HG03025 (cell line): ENCODE results near the gene SEMA3E.
"Not testable (repeated sequence)": the region's sequence is repeated elsewhere in the genome, so short reads cannot be mapped to it uniquely, and the experiment has no call there.

Source experiments
- ATAC-seq: cut with Tn5 transposase; IDR thresholded peaks from one replicate; pipeline ENCODE4 v1.9.1; 2021; ENCODE audit warnings: mild to moderate bottlenecking, moderate library complexity; ENCODE audit not compliant: unreplicated experiment, low FRiP score

Gene SEMA3E

DNA sequence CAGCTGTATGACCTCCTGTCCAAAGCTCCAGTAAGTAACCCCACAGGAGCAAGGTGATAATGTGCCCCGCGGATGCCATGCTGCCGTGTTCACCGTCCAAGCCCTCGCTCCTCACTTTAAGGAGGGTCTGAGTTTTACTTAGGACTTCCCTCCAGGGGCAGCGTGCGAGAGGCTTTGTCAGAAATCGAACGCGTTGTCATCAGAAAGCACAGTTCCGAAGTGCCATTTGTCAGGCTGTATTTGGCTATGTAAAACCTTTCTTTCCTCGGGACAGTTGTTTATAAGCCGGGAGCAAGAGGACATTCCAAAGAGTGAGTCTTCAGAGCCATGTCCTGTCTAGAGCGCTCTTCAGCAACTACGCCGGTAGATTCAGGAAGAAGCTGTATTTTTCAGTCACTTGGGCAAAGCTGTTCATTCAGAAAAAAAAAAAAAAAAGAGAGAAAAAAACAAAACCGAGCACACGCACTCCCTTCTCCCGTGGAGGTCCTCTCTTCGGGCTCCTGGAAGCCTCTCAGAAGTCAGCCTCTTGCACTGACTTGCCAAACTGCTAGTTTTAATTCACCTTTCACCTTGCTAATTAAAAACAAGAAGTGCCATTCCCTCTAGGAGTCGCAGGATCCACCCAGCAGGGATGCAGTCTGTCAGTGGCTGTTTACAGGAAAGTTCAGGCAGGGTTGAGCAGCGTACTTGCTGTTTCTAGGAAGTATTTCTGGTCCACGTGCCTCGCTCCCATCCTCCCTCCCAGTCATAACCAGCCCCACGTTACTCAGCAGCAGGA is at the start of gene SEMA3E:
Gene SEMA3E (minus strand): TSS at position 676 of the 778 bp plus-strand sequence.
- no peak for ATAC-seq

DNA sequence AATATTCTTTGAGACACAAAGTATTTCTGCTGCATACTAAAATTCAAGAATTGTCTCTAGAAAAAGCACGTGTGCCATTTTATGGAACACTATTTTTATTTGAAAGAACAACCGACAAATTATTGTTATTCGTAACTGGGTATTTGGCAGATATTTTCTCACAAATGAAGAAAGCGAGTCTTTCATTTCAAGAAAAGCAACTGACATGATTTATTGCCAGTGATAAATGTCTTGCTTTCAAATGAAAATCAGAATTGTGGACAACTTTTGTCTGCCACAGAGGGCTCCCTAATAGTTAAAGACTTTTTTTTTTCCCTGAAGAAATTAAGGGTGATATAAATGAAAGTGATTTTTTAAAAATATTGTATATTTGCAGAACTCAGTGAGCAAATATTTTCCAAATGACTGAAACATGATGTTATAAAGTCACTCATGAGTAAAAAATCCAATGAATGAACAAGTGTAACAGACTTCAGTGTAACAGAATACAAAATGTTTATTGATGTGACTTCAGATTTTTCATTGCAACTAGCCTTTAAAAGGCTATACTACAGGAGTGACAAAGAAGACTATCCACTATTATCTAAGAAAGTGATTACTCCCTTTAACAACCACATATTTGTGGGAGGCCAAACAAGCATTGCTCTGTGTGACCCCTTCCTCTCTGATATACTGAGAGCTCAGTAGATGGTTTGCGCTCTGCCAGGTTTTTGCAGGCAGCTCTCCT is 49.0 kb upstream of the SEMA3E start:
- ATAC-seq = no peak

- ATAC-seq = no peak
These were observed 47.2 kb upstream of the SEMA3E start for GRCh38 chr7:83696101-83696500.

DNA sequence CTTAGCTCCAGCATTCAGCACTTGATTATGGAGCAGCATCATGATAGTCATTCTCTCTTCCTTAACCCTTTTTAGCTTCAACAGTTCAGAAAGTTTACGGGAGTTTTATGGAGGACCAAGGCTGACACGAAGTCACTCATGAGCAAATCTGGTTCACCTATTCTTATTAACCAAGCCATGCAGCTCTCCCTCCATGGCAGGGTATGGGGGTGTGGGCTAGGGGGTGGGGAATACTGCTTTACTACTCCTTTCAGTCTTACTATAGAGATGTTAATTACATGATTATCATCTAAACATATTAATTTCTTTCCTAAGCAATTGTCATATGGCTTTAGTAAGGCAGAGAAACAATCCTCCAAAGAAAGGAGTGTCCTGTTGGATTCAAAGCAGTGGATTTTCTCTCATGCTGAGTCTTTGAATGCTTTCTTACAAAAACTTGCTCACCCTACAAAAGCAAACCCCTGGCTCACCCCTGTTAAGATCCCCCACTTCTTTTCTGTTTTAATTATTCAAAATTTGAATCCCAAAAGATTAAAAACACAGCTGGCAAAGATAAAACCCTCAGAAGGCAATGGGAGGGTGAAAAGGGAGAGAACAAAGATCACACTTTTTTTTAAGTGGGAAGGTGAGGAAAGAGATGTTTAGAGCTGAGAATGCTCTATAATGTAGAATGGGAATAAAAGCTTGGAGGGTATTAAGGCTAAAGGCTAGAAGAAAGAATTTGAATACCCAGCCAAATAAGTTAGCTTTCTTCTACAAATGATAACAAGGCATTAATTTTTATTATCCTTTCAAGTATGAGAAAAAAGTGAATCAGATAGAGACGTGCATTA is 46.4 kb upstream of the SEMA3E start:
- no peak for ATAC-seq

- ATAC-seq = no peak
These were observed 44.3 kb upstream of the SEMA3E start for GRCh38 chr7:83693256-83693655.

- no peak for ATAC-seq
These were observed 42.2 kb upstream of the SEMA3E start for GRCh38 chr7:83691095-83691494.

- no peak for ATAC-seq
These were observed 40.9 kb upstream of the SEMA3E start for GRCh38 chr7:83689855-83690254.

DNA sequence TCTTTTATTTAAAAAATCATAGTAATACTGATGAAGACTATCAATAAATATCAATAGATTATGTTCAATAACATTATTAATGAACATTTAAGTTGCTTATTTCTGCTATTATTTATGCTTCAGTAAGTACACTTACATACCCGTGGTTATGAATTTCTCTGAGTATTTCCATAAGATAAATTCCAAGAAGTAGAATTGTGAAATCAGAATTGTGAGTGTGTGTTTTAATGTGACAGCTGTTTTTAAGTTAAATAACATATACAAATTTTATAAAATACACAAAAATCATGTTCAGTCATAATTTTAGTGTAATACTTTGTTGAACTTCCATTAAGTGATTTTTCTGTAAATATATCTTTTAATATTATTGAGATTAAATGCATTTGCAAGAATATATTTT is 37.5 kb upstream of the SEMA3E start:
- ATAC-seq = no peak

DNA sequence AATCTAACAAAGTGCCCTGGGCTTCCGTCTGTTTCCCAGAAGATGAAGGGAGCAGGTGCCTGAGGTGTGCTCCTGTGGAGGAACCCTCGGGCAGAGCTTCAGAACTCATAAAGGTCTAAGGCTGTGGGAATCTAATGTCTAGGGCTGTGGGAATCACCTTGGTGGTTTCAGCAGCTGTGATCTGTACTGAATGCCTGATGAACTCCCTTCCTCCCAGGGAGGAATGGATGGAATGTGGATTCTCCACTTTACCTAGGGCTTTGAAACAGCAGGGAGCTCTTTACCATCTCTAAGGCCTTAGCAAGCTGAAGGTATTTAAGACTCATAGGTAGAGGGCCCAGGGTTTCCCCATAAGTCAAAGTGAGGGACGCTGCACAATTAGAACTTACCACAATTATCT is 36.0 kb upstream of the SEMA3E start:
- no peak for ATAC-seq

GRCh38 chr7:83681200-83681778 is 32.4 kb upstream of the SEMA3E start:
- no peak for ATAC-seq

DNA sequence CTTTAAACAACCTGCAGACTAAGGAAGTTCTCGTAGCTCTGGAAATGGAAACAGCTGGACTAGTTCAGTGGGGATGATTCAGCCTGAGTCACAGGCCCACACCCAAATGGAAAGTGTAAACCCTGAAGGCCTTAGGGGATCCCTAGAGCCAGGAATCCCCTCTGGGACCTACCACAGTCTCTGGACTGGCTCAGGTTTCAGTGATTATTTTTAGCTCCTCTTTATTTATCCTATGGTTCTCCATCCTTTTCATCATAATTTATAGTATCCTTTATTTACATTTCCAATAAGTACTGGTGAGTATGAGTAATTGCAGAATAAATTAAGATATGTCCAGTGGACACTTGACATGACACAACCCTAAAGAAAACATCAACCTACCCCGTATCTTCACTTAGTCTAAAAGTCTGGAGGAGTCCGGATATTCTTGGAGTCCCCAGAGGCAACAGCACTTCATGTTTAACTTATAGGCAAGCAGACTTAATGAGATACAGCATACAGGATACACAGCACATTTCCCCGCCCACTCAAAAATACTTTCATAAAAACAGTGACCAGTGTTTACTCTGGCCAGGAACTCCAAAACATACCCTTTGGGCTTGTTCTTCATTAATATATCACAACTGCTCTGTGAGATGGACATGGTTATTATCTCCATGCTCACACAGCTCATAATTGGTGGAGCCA is 28.4 kb upstream of the SEMA3E start:
- no peak for ATAC-seq

DNA sequence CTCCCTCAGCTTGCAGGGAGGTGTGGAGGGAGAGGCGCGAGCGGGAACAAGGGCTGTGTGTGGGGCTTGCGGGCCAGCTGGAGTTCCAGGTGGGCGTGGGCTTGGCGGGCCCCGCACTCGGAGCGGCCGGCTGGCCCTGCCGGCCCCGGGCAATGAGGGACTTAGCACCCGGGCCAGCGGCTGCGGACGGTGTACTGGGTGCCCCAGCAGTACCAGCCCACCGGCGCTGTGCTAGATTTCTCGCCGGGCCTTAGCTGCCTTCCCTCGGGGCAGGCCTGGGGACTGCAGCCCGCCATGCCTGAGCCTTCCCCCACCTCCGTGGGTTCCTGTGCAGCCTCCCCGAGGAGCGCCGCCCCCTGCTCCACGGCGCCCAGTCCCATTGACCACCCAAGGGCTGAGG is 24.4 kb upstream of the SEMA3E start:
- ATAC-seq = not testable (repeated sequence)

DNA sequence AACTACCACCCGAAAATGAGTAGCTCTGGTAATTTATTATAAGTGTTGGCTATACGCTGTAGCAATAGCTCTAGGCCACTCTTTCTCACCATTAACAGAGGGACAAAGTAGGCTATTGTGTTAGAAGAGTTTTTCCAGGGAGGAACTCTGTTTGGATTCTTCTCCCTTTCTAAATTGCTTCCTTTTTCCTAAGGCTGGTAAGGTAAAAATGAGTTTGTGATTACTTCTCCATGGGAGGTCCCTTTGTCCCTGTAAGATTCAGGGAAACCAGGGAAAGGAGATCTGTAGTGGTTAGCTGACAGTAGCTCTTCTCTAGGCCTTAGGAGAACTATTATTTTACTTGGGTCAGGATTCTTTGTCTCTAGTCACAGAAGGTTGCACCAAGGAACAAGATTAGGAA is 23.2 kb upstream of the SEMA3E start:
- no peak for ATAC-seq

GRCh38 chr7:83663131-83663530 is 14.2 kb upstream of the SEMA3E start:
- no peak for ATAC-seq

GRCh38 chr7:83658126-83658525 is 9.2 kb upstream of the SEMA3E start:
- no peak for ATAC-seq

DNA sequence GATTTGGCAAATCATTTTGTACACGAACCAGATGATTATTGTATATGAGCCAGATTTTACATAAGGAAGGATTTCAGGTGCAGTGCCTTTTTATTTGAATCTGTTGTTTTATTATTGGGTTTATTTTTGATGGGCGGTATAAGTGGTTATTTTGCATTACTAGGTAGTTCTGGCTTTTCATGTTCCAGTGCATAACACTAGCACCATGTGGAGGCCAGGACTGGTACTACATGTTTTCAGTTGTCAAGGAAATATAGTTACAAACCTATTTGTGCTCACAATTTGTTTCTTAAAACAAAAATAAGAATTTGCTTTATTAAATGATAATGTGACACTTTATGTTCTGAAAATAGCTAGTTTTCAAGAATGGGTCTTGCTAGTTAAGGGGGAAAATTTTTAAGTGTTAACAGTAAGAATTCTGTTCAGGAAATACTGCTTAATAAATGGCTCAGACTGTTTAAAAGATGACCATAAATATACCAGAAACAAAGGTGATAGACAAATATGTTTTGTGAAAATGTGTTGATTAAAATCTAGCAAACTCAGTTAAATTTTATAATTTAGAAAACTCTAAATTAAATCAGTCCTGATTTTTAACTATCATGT is 7.1 kb upstream of the SEMA3E start:
- ATAC-seq = no peak

GRCh38 chr7:83652481-83652880 is 3.5 kb upstream of the SEMA3E start:
- no peak for ATAC-seq

- no peak for ATAC-seq
These were observed 762 bp upstream of the SEMA3E start for GRCh38 chr7:83649701-83650100.

GRCh38 chr7:83646027-83646426 is 2.9 kb downstream of the SEMA3E start:
- no peak for ATAC-seq

- ATAC-seq = no peak
These were observed 5.2 kb downstream of the SEMA3E start for GRCh38 chr7:83643739-83644138.
